Right lobe of liver (tissue), 4 donors: ENCODE results near the gene TIGD2.

Experiments used
- CTCF ChIP-seq, 4 donors: fragments of 200-600 bp in 3 of 4; fragments of 450-650 bp in 1 of 4; IDR thresholded peaks; one replicate each; pipeline versions ENCODE4 v1.5.1 to v1.8.0; 2016 to 2022; ENCODE audit warnings: antibody characterized with exemption in 4 of 4, mild to moderate bottlenecking in 2 of 4
- POLR2A ChIP-seq: fragments of 450-650 bp; IDR thresholded peaks from one replicate; pipeline ENCODE4 v1.6.1; 2017; ENCODE audit warnings: antibody characterized with exemption, mild to moderate bottlenecking
- donor health status: DM: no; HTN: no; CAD: no.
- donor health status: DM: no; HTN: no; CAD: no.
- donor health status: DM: no; HTN: yes; CAD: no.

GRCh38 chr4:89160806-89161205, 49.5 kb downstream of the TIGD2 start:
- no peak for TF ChIP-seq CTCF (IDR thresholded peaks at IDR 0.05)
- no peak for TF ChIP-seq POLR2A
